GM12801 (cell line): Measurements from ENCODE around the gene ERCC8.

ENCODE experiments used
- CTCF ChIP-seq: IDR thresholded peaks from one replicate; pipeline ENCODE4 v1.5.1; 2011; ENCODE audit warnings: control low read depth; ENCODE audit not compliant: insufficient read length; ENCODE audit errors: extremely low read depth

ERCC8 gene

GRCh38 chr5:60944904-60945812, at the start of gene ERCC8, which contains the start of gene NDUFAF2:
Gene ERCC8 (minus strand): TSS chr5:60945070. CDS start chr5:60945008, 62 bp downstream.
Gene NDUFAF2 (plus strand): TSS chr5:60945205. CDS start chr5:60945256, 51 bp downstream.
- no peak for TF ChIP-seq CTCF

- no peak for TF ChIP-seq CTCF
These were observed 49.2 kb upstream of the ERCC8 start for GRCh38 chr5:60993875-60994571.

- no peak for TF ChIP-seq CTCF
These were observed 48.6 kb upstream of the ERCC8 start for GRCh38 chr5:60993425-60993824.

GRCh38 chr5:60992871-60993270, 48.0 kb upstream of the ERCC8 start:
- TF ChIP-seq CTCF, result no peak

- no peak for TF ChIP-seq CTCF
These were observed 44.9 kb upstream of the ERCC8 start for GRCh38 chr5:60989790-60990189.

- no peak for TF ChIP-seq CTCF
These were observed 35.6 kb upstream of the ERCC8 start for GRCh38 chr5:60980511-60980910.

- TF ChIP-seq CTCF, result no peak
These were observed 34.1 kb upstream of the ERCC8 start for GRCh38 chr5:60978968-60979367.
